HepG2 (cell line): ENCODE measurements around the gene CACNG7. TPM values are rescaled to one million over a fixed set of nuclear protein-coding genes. Genes with fewer than 3 reads are reported as not detected.

Experiments
- FOSL2 ChIP-seq: sonication (generic); formaldehyde crosslinking; IDR thresholded peaks from 2 replicates; pipeline ENCODE4 v1.4.0; 2020; ENCODE audit warnings: missing genetic modification reagents
- FUBP1 ChIP-seq: sonication (generic); formaldehyde crosslinking; IDR thresholded peaks from 2 replicates; pipeline ENCODE4 v1.5.1; 2020; ENCODE audit warnings: missing genetic modification reagents, mild to moderate bottlenecking, borderline replicate concordance
- NFIB ChIP-seq: sonication (generic); formaldehyde crosslinking; IDR thresholded peaks from 2 replicates; pipeline ENCODE4 v1.9.0; 2021; ENCODE audit warnings: missing genetic modification reagents, mild to moderate bottlenecking, borderline replicate concordance
- RFX3 ChIP-seq: IDR thresholded peaks from 2 replicates; pipeline ENCODE4 v1.6.1; 2016; ENCODE audit warnings: missing biosample characterization, missing genetic modification reagents
- SP1 ChIP-seq, 2 experiments: fragments of 450-650 bp in 1 of 2; sonication (generic) in 1 of 2; formaldehyde crosslinking in 1 of 2; IDR thresholded peaks; 2 replicates each; pipeline versions ENCODE4 v1.4.0 to v1.6.1; 2016 to 2020; ENCODE audit warnings: missing genetic modification reagents in 1 of 2
- TRIM22 ChIP-seq: fragments of 450-650 bp; IDR thresholded peaks from 2 replicates; pipeline ENCODE4 v1.6.1; 2017
- ZNF383 ChIP-seq: sonication (generic); formaldehyde crosslinking; IDR thresholded peaks from 2 replicates; pipeline ENCODE4 v1.4.0; 2020; ENCODE audit warnings: missing genetic modification reagents, mild to moderate bottlenecking, borderline replicate concordance
- ZNF430 ChIP-seq: sonication (generic); formaldehyde crosslinking; IDR thresholded peaks from 2 replicates; pipeline ENCODE4 v1.9.0; 2021; ENCODE audit warnings: mild to moderate bottlenecking, missing genetic modification reagents
- ZNF577 ChIP-seq: sonication (generic); formaldehyde crosslinking; IDR thresholded peaks from 2 replicates; pipeline ENCODE4 v1.4.0; 2020; ENCODE audit warnings: mild to moderate bottlenecking, low read depth, missing genetic modification reagents, borderline replicate concordance
- ZNF615 ChIP-seq: sonication (generic); formaldehyde crosslinking; IDR thresholded peaks from 2 replicates; pipeline ENCODE4 v1.5.0; 2020; ENCODE audit warnings: mild to moderate bottlenecking, missing genetic modification reagents, borderline replicate concordance
- polyA plus RNA-seq, 8 experiments: library from polyadenylated mRNA; depleted of rRNA in 3 of 8; stranded (reverse) in 7 of 8; unstranded in 1 of 8; fragments of >200 nt; fragmentation: Illumina TruSeq in 4 of 8; extraction: Trizol in 4 of 8; gene quantifications; 2 replicates each; pipeline versions ENCODE4 v1.2.1 to v1.2.3, GENCODE V29; 2011 to 2016; ENCODE audit warnings: low read depth in 4 of 8, missing spikeins in 1 of 8, mixed read lengths in 1 of 8; ENCODE audit not compliant: insufficient read depth in 1 of 8
- total RNA-seq, 5 experiments: library from RNA; depleted of rRNA; stranded (reverse); fragments of >200 nt; fragmentation: Illumina TruSeq; extraction: Trizol; gene quantifications; 2 replicates each; pipeline ENCODE4 v1.2.3, GENCODE V29; 2016; ENCODE audit warnings: low read depth in 1 of 5
- TF ChIP-seq, protein P1 (sequence below): sonication (generic); formaldehyde crosslinking; IDR thresholded peaks from one replicate; pipeline ENCODE4 v1.5.1; 2020; ENCODE audit warnings: mild to moderate bottlenecking, missing genetic modification reagents; ENCODE audit errors: not compliant biosample characterization
- TF ChIP-seq, protein P2 (sequence below): sonication (generic); formaldehyde crosslinking; IDR thresholded peaks from 2 replicates; pipeline ENCODE4 v1.4.0; 2020; ENCODE audit warnings: missing genetic modification reagents
- TF ChIP-seq, protein P3 (sequence below): sonication (generic); formaldehyde crosslinking; IDR thresholded peaks from 2 replicates; pipeline ENCODE4 v1.4.0; 2020; ENCODE audit warnings: mild to moderate bottlenecking, missing genetic modification reagents

The CACNG7 gene
- total and polyA plus RNA-seq, 2 of the 13 experiments (the other 11 are each of a cell fraction or from before 2014, with no cell fraction given): not detected

GRCh38 chr19:53864308-53864836, 44.7 kb upstream of the CACNG7 start (continued):
- TF ChIP-seq, protein P1, sequence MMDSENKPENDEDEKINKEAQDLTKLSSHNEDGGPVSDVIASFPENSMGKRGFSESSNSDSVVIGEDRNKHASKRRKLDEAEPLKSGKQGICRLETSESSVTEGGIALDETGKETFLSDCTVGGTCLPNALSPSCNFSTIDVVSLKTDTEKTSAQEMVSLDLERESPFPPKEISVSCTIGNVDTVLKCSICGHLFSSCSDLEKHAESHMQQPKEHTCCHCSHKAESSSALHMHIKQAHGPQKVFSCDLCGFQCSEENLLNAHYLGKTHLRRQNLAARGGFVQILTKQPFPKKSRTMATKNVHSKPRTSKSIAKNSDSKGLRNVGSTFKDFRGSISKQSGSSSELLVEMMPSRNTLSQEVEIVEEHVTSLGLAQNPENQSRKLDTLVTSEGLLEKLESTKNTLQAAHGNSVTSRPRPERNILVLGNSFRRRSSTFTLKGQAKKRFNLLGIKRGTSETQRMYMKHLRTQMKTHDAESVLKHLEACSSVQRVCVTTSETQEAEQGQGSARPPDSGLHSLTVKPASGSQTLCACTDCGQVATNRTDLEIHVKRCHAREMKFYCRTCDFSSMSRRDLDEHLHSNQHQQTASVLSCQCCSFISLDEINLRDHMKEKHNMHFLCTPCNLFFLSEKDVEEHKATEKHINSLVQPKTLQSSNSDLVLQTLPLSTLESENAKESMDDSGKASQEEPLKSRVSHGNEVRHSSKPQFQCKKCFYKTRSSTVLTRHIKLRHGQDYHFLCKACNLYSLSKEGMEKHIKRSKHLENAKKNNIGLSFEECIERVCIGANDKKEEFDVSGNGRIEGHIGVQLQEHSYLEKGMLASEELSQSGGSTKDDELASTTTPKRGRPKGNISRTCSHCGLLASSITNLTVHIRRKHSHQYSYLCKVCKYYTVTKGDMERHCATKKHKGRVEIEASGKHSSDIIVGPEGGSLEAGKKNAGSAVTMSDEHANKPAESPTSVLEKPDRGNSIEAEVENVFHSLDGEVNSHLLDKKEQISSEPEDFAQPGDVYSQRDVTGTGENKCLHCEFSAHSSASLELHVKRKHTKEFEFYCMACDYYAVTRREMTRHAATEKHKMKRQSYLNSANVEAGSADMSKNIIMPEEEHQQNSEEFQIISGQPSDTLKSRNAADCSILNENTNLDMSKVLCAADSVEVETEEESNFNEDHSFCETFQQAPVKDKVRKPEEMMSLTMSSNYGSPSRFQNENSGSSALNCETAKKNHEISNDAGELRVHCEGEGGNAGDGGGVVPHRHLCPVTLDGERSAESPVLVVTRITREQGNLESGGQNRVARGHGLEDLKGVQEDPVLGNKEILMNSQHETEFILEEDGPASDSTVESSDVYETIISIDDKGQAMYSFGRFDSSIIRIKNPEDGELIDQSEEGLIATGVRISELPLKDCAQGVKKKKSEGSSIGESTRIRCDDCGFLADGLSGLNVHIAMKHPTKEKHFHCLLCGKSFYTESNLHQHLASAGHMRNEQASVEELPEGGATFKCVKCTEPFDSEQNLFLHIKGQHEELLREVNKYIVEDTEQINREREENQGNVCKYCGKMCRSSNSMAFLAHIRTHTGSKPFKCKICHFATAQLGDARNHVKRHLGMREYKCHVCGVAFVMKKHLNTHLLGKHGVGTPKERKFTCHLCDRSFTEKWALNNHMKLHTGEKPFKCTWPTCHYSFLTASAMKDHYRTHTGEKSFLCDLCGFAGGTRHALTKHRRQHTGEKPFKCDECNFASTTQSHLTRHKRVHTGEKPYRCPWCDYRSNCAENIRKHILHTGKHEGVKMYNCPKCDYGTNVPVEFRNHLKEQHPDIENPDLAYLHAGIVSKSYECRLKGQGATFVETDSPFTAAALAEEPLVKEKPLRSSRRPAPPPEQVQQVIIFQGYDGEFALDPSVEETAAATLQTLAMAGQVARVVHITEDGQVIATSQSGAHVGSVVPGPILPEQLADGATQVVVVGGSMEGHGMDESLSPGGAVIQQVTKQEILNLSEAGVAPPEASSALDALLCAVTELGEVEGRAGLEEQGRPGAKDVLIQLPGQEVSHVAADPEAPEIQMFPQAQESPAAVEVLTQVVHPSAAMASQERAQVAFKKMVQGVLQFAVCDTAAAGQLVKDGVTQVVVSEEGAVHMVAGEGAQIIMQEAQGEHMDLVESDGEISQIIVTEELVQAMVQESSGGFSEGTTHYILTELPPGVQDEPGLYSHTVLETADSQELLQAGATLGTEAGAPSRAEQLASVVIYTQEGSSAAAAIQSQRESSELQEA (CRISPR knock-in tag): no peak
- TF ChIP-seq ZNF577 (no peak), FOSL2 (CRISPR knock-in tag) (peak; percentile 73), ZNF430 (CRISPR knock-in tag) (peak; percentile 77; the same call in 1 of the 2 replicates), RFX3 (CRISPR knock-in tag) (peak; percentile 55; the same call in 1 of the 2 replicates), SP1 (IDR thresholded peaks at IDR 0.05) (no peak), SP1 (CRISPR knock-in tag; IDR thresholded peaks at IDR 0.05) (peak; percentile 35; the same call in 1 of the 2 replicates), FUBP1 (CRISPR knock-in tag) (no peak), NFIB (CRISPR knock-in tag) (no peak), ZNF383 (CRISPR knock-in tag) (no peak), ZNF615 (CRISPR knock-in tag) (no peak), TRIM22 (no peak)
- TF ChIP-seq, protein P2, sequence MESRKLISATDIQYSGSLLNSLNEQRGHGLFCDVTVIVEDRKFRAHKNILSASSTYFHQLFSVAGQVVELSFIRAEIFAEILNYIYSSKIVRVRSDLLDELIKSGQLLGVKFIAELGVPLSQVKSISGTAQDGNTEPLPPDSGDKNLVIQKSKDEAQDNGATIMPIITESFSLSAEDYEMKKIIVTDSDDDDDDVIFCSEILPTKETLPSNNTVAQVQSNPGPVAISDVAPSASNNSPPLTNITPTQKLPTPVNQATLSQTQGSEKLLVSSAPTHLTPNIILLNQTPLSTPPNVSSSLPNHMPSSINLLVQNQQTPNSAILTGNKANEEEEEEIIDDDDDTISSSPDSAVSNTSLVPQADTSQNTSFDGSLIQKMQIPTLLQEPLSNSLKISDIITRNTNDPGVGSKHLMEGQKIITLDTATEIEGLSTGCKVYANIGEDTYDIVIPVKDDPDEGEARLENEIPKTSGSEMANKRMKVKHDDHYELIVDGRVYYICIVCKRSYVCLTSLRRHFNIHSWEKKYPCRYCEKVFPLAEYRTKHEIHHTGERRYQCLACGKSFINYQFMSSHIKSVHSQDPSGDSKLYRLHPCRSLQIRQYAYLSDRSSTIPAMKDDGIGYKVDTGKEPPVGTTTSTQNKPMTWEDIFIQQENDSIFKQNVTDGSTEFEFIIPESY (CRISPR knock-in tag): peak; percentile 38; the same call in 1 of the 2 replicates
- TF ChIP-seq, protein P3, sequence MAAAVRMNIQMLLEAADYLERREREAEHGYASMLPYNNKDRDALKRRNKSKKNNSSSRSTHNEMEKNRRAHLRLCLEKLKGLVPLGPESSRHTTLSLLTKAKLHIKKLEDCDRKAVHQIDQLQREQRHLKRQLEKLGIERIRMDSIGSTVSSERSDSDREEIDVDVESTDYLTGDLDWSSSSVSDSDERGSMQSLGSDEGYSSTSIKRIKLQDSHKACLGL (CRISPR knock-in tag): no peak
